Esophagus squamous epithelium (tissue), 5 donors: ENCODE data around the gene RPTOR. TPM values are rescaled to one million over a fixed set of nuclear protein-coding genes. Genes with fewer than 3 reads are reported as not detected.

Experiments
- DNase-seq: peaks from one replicate; lab custom pipeline; 2025; lab: John Stamatoyannopoulos, UW
- H3K27ac ChIP-seq, 4 donors: fragments of 200-600 bp; sonication (generic); one replicate each; pipeline ENCODE4 v1.5.1; 2016 to 2019; ENCODE audit warnings: mild to moderate bottlenecking in 1 of 4
- H3K27me3 ChIP-seq, 4 donors: fragments of 200-600 bp; sonication (generic); 1 replicate in 3 of 4; 2 replicates in 1 of 4; pipeline versions ENCODE4 v1.5.1 to v1.6.0; 2017 to 2021; ENCODE audit warnings: antibody characterized with exemption in 1 of 4
- H3K36me3 ChIP-seq, 3 donors: fragments of 200-600 bp; sonication (generic); one replicate each; pipeline ENCODE4 v1.5.1; 2016 to 2019
- H3K4me1 ChIP-seq, 3 donors: fragments of 200-600 bp; sonication (generic); one replicate each; pipeline ENCODE4 v1.5.1; 2017 to 2019
- H3K4me3 ChIP-seq, 4 donors: fragments of 200-600 bp; sonication (generic); 1 replicate in 3 of 4; 2 replicates in 1 of 4; pipeline ENCODE4 v1.5.1; 2016 to 2019; ENCODE audit warnings: mild to moderate bottlenecking in 2 of 4, moderate library complexity in 1 of 4
- H3K9me3 ChIP-seq, 3 donors: fragments of 200-600 bp; sonication (generic); one replicate each; pipeline ENCODE4 v1.5.1; 2016 to 2019
- CTCF ChIP-seq, 6 experiments: fragments of 450-650 bp in 4 of 6; fragments of 200-600 bp in 2 of 6; sonication (generic) in 2 of 6; IDR thresholded peaks; one replicate each; pipeline ENCODE4 v1.5.1; 2016 to 2019; ENCODE audit warnings: antibody characterized with exemption in 6 of 6, mild to moderate bottlenecking in 4 of 6, moderate library complexity in 4 of 6
- POLR2A ChIP-seq, 4 donors: fragments of 450-650 bp; IDR thresholded peaks; one replicate each; pipeline ENCODE4 v1.6.1; 2017; ENCODE audit warnings: antibody characterized with exemption in 4 of 4, mild to moderate bottlenecking in 4 of 4, moderate library complexity in 3 of 4
- WGBS, 2 donors: methylation state at CpG; one replicate each; pipeline ENCODE4 v1.1.5; 2018; 5-methylcytosine and 5-hydroxymethylcytosine counted together
- intact Hi-C: fragments of 100-400 bp; cut with DNase I; formaldehyde crosslinking; loops from one replicate; pipeline ENCODE4 v1.15.0; 2022
- total RNA-seq, 4 donors: library from RNA; depleted of rRNA; stranded (reverse); fragments of >200 nt; gene quantifications; one replicate each; pipeline ENCODE4 v1.1.0, GENCODE V29; 2016
- donor health status: DM: yes; HTN: yes; CAD: no.

RPTOR gene
- total RNA-seq, 4 donors from 2014 or later, result 11.7 to 27.8 (median 22.8) TPM

GRCh38 chr17:80614332-80615047 is 69.9 kb downstream of the RPTOR start:
- no peaks in the 10 kb centered on the region for H3K9me3 ChIP-seq
- 80 to 92% methylated on average over 11 to 12 of the region's 12 CpGs for WGBS, 2 donors
- intact Hi-C loops, result no loop called here
- TF ChIP-seq POLR2A (IDR thresholded peaks at IDR 0.05), result no peak
- TF ChIP-seq CTCF (IDR thresholded peaks at IDR 0.05), result no peak
- no peak for DNase-seq
- H3K27ac ChIP-seq, result no peak overlapping the region
- no peak overlapping the region for H3K4me3 ChIP-seq
- no peaks in the 10 kb centered on the region for H3K27me3 ChIP-seq
- H3K36me3 ChIP-seq, result no peaks in the 10 kb centered on the region
- no peaks in the 10 kb centered on the region for H3K4me1 ChIP-seq

GRCh38 chr17:80615376-80615775 is 70.7 kb downstream of the RPTOR start:
- intact Hi-C loops, result no loop called here
- Histone ChIP-seq H3K4me3 (no peak overlapping the region), H3K9me3 (no peaks in the 10 kb centered on the region), H3K27me3 (no peaks in the 10 kb centered on the region), H3K4me1 (no peaks in the 10 kb centered on the region), H3K36me3 (no peaks in the 10 kb centered on the region), H3K27ac (no peak overlapping the region)
- WGBS, 2 donors, result 82% methylated on average over 4 of the region's 4 CpGs
- TF ChIP-seq POLR2A (IDR thresholded peaks at IDR 0.05), result no peak
- TF ChIP-seq CTCF (IDR thresholded peaks at IDR 0.05), result no peak
- no peak for DNase-seq

- Histone ChIP-seq H3K36me3 (no peaks in the 10 kb centered on the region), H3K4me3 (no peak overlapping the region), H3K4me1 (no peaks in the 10 kb centered on the region), H3K27me3 (no peaks in the 10 kb centered on the region), H3K27ac (no peak overlapping the region), H3K9me3 (no peaks in the 10 kb centered on the region)
- DNase-seq, result no peak
- intact Hi-C loops, result no loop called here
- 85 to 91% methylated on average over 6 of the region's 6 CpGs for WGBS, 2 donors
- no peak for TF ChIP-seq CTCF (IDR thresholded peaks at IDR 0.05)
- no peak for TF ChIP-seq POLR2A (IDR thresholded peaks at IDR 0.05)
These were observed 72.1 kb downstream of the RPTOR start for GRCh38 chr17:80616705-80617104.

- no peaks in the 10 kb centered on the region for H3K27me3 ChIP-seq
- WGBS, 2 donors, result 72 to 82% methylated on average over 9 of the region's 9 CpGs
- no peaks in the 10 kb centered on the region for H3K9me3 ChIP-seq
- H3K27ac ChIP-seq, result no peak overlapping the region
- intact Hi-C loops, result no loop called here
- DNase-seq, result no peak
- TF ChIP-seq CTCF (IDR thresholded peaks at IDR 0.05), result no peak
- no peak for TF ChIP-seq POLR2A (IDR thresholded peaks at IDR 0.05)
- no peaks in the 10 kb centered on the region for H3K36me3 ChIP-seq
- H3K4me1 ChIP-seq, result no peaks in the 10 kb centered on the region
- H3K4me3 ChIP-seq, result no peak overlapping the region
These were observed 73.7 kb downstream of the RPTOR start for GRCh38 chr17:80618304-80618703.

GRCh38 chr17:80619535-80620235 is 75.0 kb downstream of the RPTOR start:
- intact Hi-C loops, result no loop called here
- DNase-seq, result no peak
- Histone ChIP-seq H3K9me3 (no peaks in the 10 kb centered on the region), H3K27me3 (no peaks in the 10 kb centered on the region), H3K27ac (no peak overlapping the region), H3K4me3 (no peak overlapping the region), H3K4me1 (no peaks in the 10 kb centered on the region), H3K36me3 (no peaks in the 10 kb centered on the region)
- WGBS, 2 donors, result 62 to 80% methylated on average over 2 to 8 of the region's 9 CpGs
- TF ChIP-seq CTCF (IDR thresholded peaks at IDR 0.05) (no peak), POLR2A (IDR thresholded peaks at IDR 0.05) (no peak)
